Brain (organoid and tissue), 1 donor: ENCODE measurements around the gene LYPLA2. TPM values are rescaled to one million over a fixed set of nuclear protein-coding genes. Genes with fewer than 3 reads are reported as not detected.

Experiments
- polyA plus RNA-seq: library from polyadenylated mRNA; stranded (reverse); fragments of 350-450 nt; fragmentation: Illumina TruSeq; extraction: RNeasy Lipid Tissue Mini Kit (QIAGEN cat#74804); gene quantifications from one replicate; pipeline ENCODE4 v1.2.3, GENCODE V29; 2015; ENCODE audit warnings: low read depth, low replicate concordance; ENCODE audit not compliant: insufficient read depth

The LYPLA2 gene
- polyA plus RNA-seq, 1 donor from 2014 or later, result 53.3 TPM

Other genes starting within 250 kb of the LYPLA2 start
- 60.1 TPM for gene ID3, start 231.6 kb upstream of the LYPLA2 start, polyA plus RNA-seq
- gene RPL11, start 99.3 kb upstream of the LYPLA2 start, polyA plus RNA-seq, result 1,972 TPM
- 26.9 TPM for gene ELOA, start 47.7 kb upstream of the LYPLA2 start, polyA plus RNA-seq
- 79.2 TPM for gene PITHD1, start 12.7 kb upstream of the LYPLA2 start, polyA plus RNA-seq
- 20.7 TPM for gene GALE, start 9.6 kb downstream of the LYPLA2 start, polyA plus RNA-seq
- 60.1 TPM for gene HMGCL, start 34.3 kb downstream of the LYPLA2 start, polyA plus RNA-seq
- gene FUCA1, start 77.1 kb downstream of the LYPLA2 start, polyA plus RNA-seq, result 15.1 TPM
- not detected for gene CNR2, start 122.2 kb downstream of the LYPLA2 start, polyA plus RNA-seq
- gene PNRC2, start 168.7 kb downstream of the LYPLA2 start, polyA plus RNA-seq, result 41.9 TPM
- 38.1 TPM for gene SRSF10, start 189.2 kb downstream of the LYPLA2 start, polyA plus RNA-seq